HepG2 (cell line): ENCODE results near the gene SERP1. TPM values are rescaled to one million over a fixed set of nuclear protein-coding genes. Genes with fewer than 3 reads are reported as not detected.

ENCODE experiments used
- ATAC-seq: fragments of 200-7000 bp; cut with Tn5 transposase; 3 replicates; pipeline ENCODE4 v1.9.1; 2020; ENCODE audit warnings: mild to moderate bottlenecking, moderate library complexity
- BruUV-seq: library from RNA; stranded (reverse); fragments of 400-500 nt; replicated peaks from 2 replicates; lab custom pipeline; 2021; lab: Mats Ljungman, UMichigan
- CTCF ChIA-PET: fragments of 300-600 bp; formaldehyde crosslinking; extraction: SDS; loops from one replicate; lab custom pipeline; 2021; ENCODE audit warnings: low total read pairs, inconsistent platforms, low intra/inter-chr PET ratio; lab: Yijun Ruan, JAX
- POLR2A ChIA-PET: fragments of 350-600 bp; sonication (Branson Sonifier 250); formaldehyde crosslinking; loops from one replicate; lab custom pipeline; 2020; ENCODE audit warnings: antibody characterized with exemption, inconsistent platforms; lab: Yijun Ruan, JAX
- DNase-seq: peaks from one replicate; pipeline ENCODE4 v3.0.0-alpha.2; 2015; ENCODE audit warnings: low spot score
- FAIRE-seq: peaks from 3 replicates; lab custom pipeline; 2011; peaks lifted over from hg19 to GRCh38; lab: Jason Lieb, UNC
- H2AFZ ChIP-seq: one replicate; pipeline ENCODE4 v1.6.1; 2011; ENCODE audit warnings: low read length, inconsistent platforms
- H3K27ac ChIP-seq: fragments of 300-600 bp; 3 replicates; pipeline ENCODE4 v1.8.0; 2011; ENCODE audit warnings: mixed run types, mild to moderate bottlenecking, mixed read lengths, low read length, inconsistent platforms; ENCODE audit not compliant: insufficient read depth; ENCODE audit errors: extremely low read length
- H3K27me3 ChIP-seq, 2 experiments: fragments of 200-600 bp in 1 of 2; 2 replicates in 1 of 2; 3 replicates in 1 of 2; pipeline versions ENCODE4 v1.6.0 to v1.8.0; 2011; ENCODE audit warnings: low read length in 2 of 2, mild to moderate bottlenecking in 2 of 2, moderate library complexity in 2 of 2, inconsistent platforms in 1 of 2; ENCODE audit not compliant: insufficient read depth in 2 of 2, control insufficient read depth in 1 of 2
- H3K36me3 ChIP-seq, 2 experiments: fragments of 200-600 bp in 1 of 2; replicated peaks in 1 of 2; 2 replicates in 1 of 2; 3 replicates in 1 of 2; pipeline versions ENCODE4 v1.5.1 to v1.8.0; 2011; ENCODE audit warnings: low read length in 2 of 2, inconsistent platforms in 1 of 2; ENCODE audit not compliant: insufficient read depth in 2 of 2, control insufficient read depth in 1 of 2
- H3K4me1 ChIP-seq: 2 replicates; pipeline ENCODE4 v1.5.1; 2012; ENCODE audit warnings: low read length, inconsistent platforms; ENCODE audit not compliant: insufficient read depth
- H3K4me2 ChIP-seq: 2 replicates; pipeline ENCODE4 v1.6.0; 2011; ENCODE audit warnings: low read depth, low read length, inconsistent platforms
- H3K4me3 ChIP-seq, 3 experiments: fragments of 200-600 bp in 1 of 3; sonication (generic), shearing (Covaris generic) in 1 of 3; replicated peaks in 1 of 3; 2 replicates each; pipeline ENCODE4 v1.5.1; 2011 to 2016; ENCODE audit warnings: low read length in 3 of 3, inconsistent platforms in 2 of 3, low read depth in 2 of 3, mild to moderate bottlenecking in 2 of 3, control low read depth in 1 of 3, mixed read lengths in 1 of 3; ENCODE audit not compliant: insufficient read depth in 1 of 3
- H3K79me2 ChIP-seq: one replicate; pipeline ENCODE4 v1.6.1; 2011; ENCODE audit warnings: low read length, inconsistent platforms; ENCODE audit not compliant: insufficient read depth
- H3K9ac ChIP-seq: 2 replicates; pipeline ENCODE4 v1.6.0; 2011; ENCODE audit warnings: mild to moderate bottlenecking, low read depth, low read length, inconsistent platforms; ENCODE audit not compliant: insufficient read depth
- H3K9me3 ChIP-seq: 2 replicates; pipeline ENCODE4 v1.5.1; 2012; ENCODE audit warnings: mild to moderate bottlenecking, low read length
- H4K20me1 ChIP-seq: 2 replicates; pipeline ENCODE4 v1.6.0; 2011; ENCODE audit warnings: inconsistent platforms, mild to moderate bottlenecking, low read length, moderate library complexity; ENCODE audit not compliant: insufficient read depth
- CCDC6 ChIP-seq: sonication (generic); formaldehyde crosslinking; IDR thresholded peaks from 2 replicates; pipeline ENCODE4 v1.8.1; 2022; ENCODE audit warnings: mild to moderate bottlenecking, missing genetic modification reagents, moderate library complexity
- HINFP ChIP-seq: sonication (generic); formaldehyde crosslinking; IDR thresholded peaks from 2 replicates; pipeline ENCODE4 v1.4.0; 2020; ENCODE audit warnings: low read depth, mild to moderate bottlenecking, missing genetic modification reagents
- PCBP2 ChIP-seq: fragments of 200-400 bp; formaldehyde crosslinking; optimal IDR thresholded peaks from 2 replicates; pipeline ENCODE3; 2018; ENCODE audit warnings: low read length, low read depth; ENCODE audit not compliant: poor library complexity, severe bottlenecking
- PRDM4 ChIP-seq: sonication (generic); formaldehyde crosslinking; IDR thresholded peaks from 2 replicates; pipeline ENCODE4 v1.9.0; 2021; ENCODE audit warnings: missing genetic modification reagents, borderline replicate concordance
- ZBTB46 ChIP-seq: sonication (generic); formaldehyde crosslinking; IDR thresholded peaks from 2 replicates; pipeline ENCODE4 v1.4.0; 2020; ENCODE audit warnings: mild to moderate bottlenecking, missing genetic modification reagents, borderline replicate concordance
- ZNF556 ChIP-seq: sonication (generic); formaldehyde crosslinking; IDR thresholded peaks from 2 replicates; pipeline ENCODE4 v1.4.0; 2020; ENCODE audit warnings: mild to moderate bottlenecking, missing genetic modification reagents, borderline replicate concordance
- ZNF775 ChIP-seq: sonication (generic); formaldehyde crosslinking; IDR thresholded peaks from 2 replicates; pipeline ENCODE4 v1.4.0; 2020; ENCODE audit warnings: missing genetic modification reagents, mild to moderate bottlenecking, moderate library complexity, borderline replicate concordance
- WGBS: methylation state at CpG from one replicate; pipeline ENCODE4 v1.1.6; 2017; ENCODE audit warnings: low lambda C conversion rate; 5-methylcytosine and 5-hydroxymethylcytosine counted together
- in situ Hi-C: cut with HindIII; loops from 2 replicates; pipeline ENCODE4 v1.10.0; 2017; ENCODE audit warnings: low pct_unique_long_range_greater_than_20kb; ENCODE audit not compliant: extremely low pct_ligation_motif_present
- intact Hi-C: fragments of 100-400 bp; cut with micrococcal nuclease; formaldehyde crosslinking; loops from one replicate; pipeline ENCODE4 v1.10.0; 2022; ENCODE audit not compliant: unreplicated experiment
- polyA plus RNA-seq, 8 experiments: library from polyadenylated mRNA; depleted of rRNA in 3 of 8; stranded (reverse) in 7 of 8; unstranded in 1 of 8; fragments of >200 nt; fragmentation: Illumina TruSeq in 4 of 8; extraction: Trizol in 4 of 8; gene quantifications; 2 replicates each; pipeline versions ENCODE4 v1.2.1 to v1.2.3, GENCODE V29; 2011 to 2016; ENCODE audit warnings: low read depth in 4 of 8, missing spikeins in 1 of 8, mixed read lengths in 1 of 8; ENCODE audit not compliant: insufficient read depth in 1 of 8
- total RNA-seq, 5 experiments: library from RNA; depleted of rRNA; stranded (reverse); fragments of >200 nt; fragmentation: Illumina TruSeq; extraction: Trizol; gene quantifications; 2 replicates each; pipeline ENCODE4 v1.2.3, GENCODE V29; 2016; ENCODE audit warnings: low read depth in 1 of 5

Gene SERP1
- total and polyA plus RNA-seq, 2 of the 13 experiments (the other 11 are each of a cell fraction or from before 2014, with no cell fraction given) = 61.2 to 95.0 TPM

GRCh38 chr3:150555859-150556436 lies 9.7 kb upstream of the SERP1 start:
- FAIRE-seq (no peak), DNase-seq (no peak), ATAC-seq (no peak)
- ChIA-PET POLR2A (no interaction called here), CTCF (no interaction called here)
- H3K27ac ChIP-seq = no peak overlapping the region
- no peaks in the 10 kb centered on the region for H3K27me3 ChIP-seq
- no peak overlapping the region for H3K9ac ChIP-seq
- no peak overlapping the region for H2AFZ ChIP-seq
- H3K4me3 ChIP-seq = no peak overlapping the region
- H3K36me3 ChIP-seq = peaks cover 7 to 53% of the 10 kb centered on the region in 2 experiments
- peaks cover 9% of the 10 kb centered on the region; the same call in 1 of the 2 replicates for H4K20me1 ChIP-seq
- 94% methylated on average over 4 of the region's 4 CpGs for WGBS
- H3K79me2 ChIP-seq = peaks cover 58% of the 10 kb centered on the region
- intact Hi-C loops (no loop called here), in situ Hi-C loops (no loop called here)
- no TSS peak for BruUV-seq
- TF ChIP-seq HINFP (no peak), CCDC6 (CRISPR knock-in tag) (no peak), ZNF775 (CRISPR knock-in tag) (no peak), PRDM4 (no peak), ZNF556 (CRISPR knock-in tag) (no peak), PCBP2 (no peak), ZBTB46 (no peak)
- H3K4me2 ChIP-seq = no peak overlapping the region
- no peaks in the 10 kb centered on the region for H3K9me3 ChIP-seq
- peaks cover 3% of the 10 kb centered on the region; the same call in 1 of the 2 replicates for H3K4me1 ChIP-seq
